Activated CD8-positive, alpha-beta T cell treated with anti-CD3 and anti-CD28 coated beads, Interleukin-2, amount 10 ng/mL, durations not matched to agents 7 days and 5 days (primary cell): Measurements from ENCODE around the gene UNC119B. TPM values are rescaled to one million over a fixed set of nuclear protein-coding genes. Genes with fewer than 3 reads are reported as not detected.
A peak's percentile ranks its signal among the peaks of the same experiment; 100 is the strongest.

ENCODE experiments used
- ATAC-seq: fragments of 150-1000 bp; cut with Tn5 transposase; one replicate; pipeline ENCODE4 v1.10.0; 2021; ENCODE audit warnings: moderate library complexity
- CTCF ChIA-PET: fragments of 350-600 bp; sonication (Branson Sonifier 250); formaldehyde crosslinking; loops from one replicate; lab custom pipeline; 2021; ENCODE audit warnings: antibody characterized with exemption; lab: Charles Lee
- POLR2A ChIA-PET: fragments of 350-600 bp; sonication (Branson Sonifier 250); formaldehyde crosslinking; loops from one replicate; lab custom pipeline; 2021; ENCODE audit warnings: antibody characterized with exemption; lab: Charles Lee
- DNase-seq: peaks from one replicate; pipeline ENCODE4 v3.0.0-alpha.2; 2020
- H3K27ac Mint-ChIP-seq: one replicate; pipeline ENCODE4 v1.8.0; 2021; ENCODE audit warnings: mild to moderate bottlenecking, mixed read lengths
- H3K27me3 Mint-ChIP-seq: one replicate; pipeline ENCODE4 v1.8.0; 2021; ENCODE audit warnings: low read depth, mixed read lengths
- H3K36me3 Mint-ChIP-seq: one replicate; pipeline ENCODE4 v1.8.0; 2021; ENCODE audit warnings: low read depth, mixed read lengths
- H3K4me1 Mint-ChIP-seq: one replicate; pipeline ENCODE4 v1.8.0; 2021; ENCODE audit warnings: low read depth, mixed read lengths
- H3K4me3 Mint-ChIP-seq: one replicate; pipeline ENCODE4 v1.8.0; 2021; ENCODE audit warnings: mild to moderate bottlenecking, mixed read lengths
- H3K9me3 Mint-ChIP-seq: one replicate; pipeline ENCODE4 v1.8.0; 2022; ENCODE audit warnings: mixed read lengths; ENCODE audit not compliant: insufficient read depth
- total RNA-seq, 2 experiments: library from RNA; stranded (reverse); gene quantifications; one replicate each; pipeline ENCODE4 v1.2.3, GENCODE V29; 2021

Gene UNC119B
- total RNA-seq, 2 experiments from 2014 or later: 18.5 to 18.9 TPM

GRCh38 chr12:120703311-120703942 is 6.8 kb upstream of the UNC119B start:
- Mint-ChIP-seq H3K9me3 (no peaks in the 10 kb centered on the region), H3K4me1 (no peaks in the 10 kb centered on the region), H3K27me3 (no peaks in the 10 kb centered on the region), H3K4me3 (no peak overlapping the region), H3K36me3 (peaks cover 32% of the 10 kb centered on the region), H3K27ac (no peak overlapping the region)
- no peak for DNase-seq
- no peak for ATAC-seq
- ChIA-PET CTCF (interaction anchor here (1.0 to 1.3 kb wide), 4 partner anchors 8 to 120 kb away, joined by 3 to 4 read pairs (median 3); no protein-coding TSS in a partner anchor), POLR2A (interaction anchor here (0.6 kb wide), 1 partner anchor 46 kb away, joined by 3 read pairs; no protein-coding TSS in a partner anchor)

- Mint-ChIP-seq H3K27ac (no peak overlapping the region), H3K4me3 (no peak overlapping the region), H3K4me1 (peaks cover 9% of the 10 kb centered on the region), H3K27me3 (no peaks in the 10 kb centered on the region), H3K9me3 (no peaks in the 10 kb centered on the region), H3K36me3 (peaks cover 19% of the 10 kb centered on the region)
- DNase-seq: no peak
- ChIA-PET CTCF (no interaction called here), POLR2A (no interaction called here)
- no peak for ATAC-seq
These were observed 4.6 kb upstream of the UNC119B start for GRCh38 chr12:120705618-120706017.

- ChIA-PET POLR2A (no interaction called here), CTCF (no interaction called here)
- H3K27ac Mint-ChIP-seq: no peak overlapping the region
- ATAC-seq (no peak), DNase-seq (no peak)
- H3K4me3 Mint-ChIP-seq: no peak overlapping the region
- no peaks in the 10 kb centered on the region for H3K27me3 Mint-ChIP-seq
- H3K4me1 Mint-ChIP-seq: peaks cover 9% of the 10 kb centered on the region
- H3K36me3 Mint-ChIP-seq: peaks cover 15% of the 10 kb centered on the region
- H3K9me3 Mint-ChIP-seq: no peaks in the 10 kb centered on the region
These were observed 4.2 kb upstream of the UNC119B start for GRCh38 chr12:120706029-120706428.

- no peak overlapping the region for H3K27ac Mint-ChIP-seq
- no peak for DNase-seq
These were observed 1.6 kb upstream of the UNC119B start for GRCh38 chr12:120708651-120709050.

GRCh38 chr12:120710805-120711296 is 593 bp downstream of the UNC119B start:
- H3K27me3 Mint-ChIP-seq: no peaks in the 10 kb centered on the region
- peaks cover 17% of the 10 kb centered on the region for H3K36me3 Mint-ChIP-seq
- ATAC-seq (peak; percentile 42), DNase-seq (peak; percentile 34)
- H3K4me1 Mint-ChIP-seq: peaks cover 37% of the 10 kb centered on the region
- no peaks in the 10 kb centered on the region for H3K9me3 Mint-ChIP-seq
- ChIA-PET CTCF (interaction anchor here (1.4 to 5.5 kb wide), 7 partner anchors 8 to 261 kb away, joined by 4 to 55 read pairs (median 9); partner anchors contain the start of gene MLEC), POLR2A (interaction anchor here (1.0 to 1.6 kb wide), 4 partner anchors 9 to 28 kb away, joined by 3 to 6 read pairs (median 4); no protein-coding TSS in a partner anchor)
- peak overlapping the region; percentile 79 for H3K27ac Mint-ChIP-seq
- H3K4me3 Mint-ChIP-seq: peak overlapping the region; percentile 87

More at GRCh38 chr12:120708651-120709050, 1.6 kb upstream of the UNC119B start:
- Mint-ChIP-seq H3K27me3 (no peaks in the 10 kb centered on the region), H3K4me1 (peaks cover 32% of the 10 kb centered on the region), H3K36me3 (peaks cover 12% of the 10 kb centered on the region), H3K4me3 (no peak overlapping the region), H3K9me3 (no peaks in the 10 kb centered on the region)
- POLR2A ChIA-PET: no interaction called here
- no peak for ATAC-seq
- CTCF ChIA-PET: interaction anchor here (1.2 to 5.5 kb wide), 4 partner anchors 22 to 127 kb away, joined by 3 to 55 read pairs (median 13); partner anchors contain the start of genes MLEC and POP5

- Mint-ChIP-seq H3K4me3 (peak overlapping the region; percentile 87), H3K27ac (peak overlapping the region; percentile 79), H3K36me3 (peaks cover 20% of the 10 kb centered on the region), H3K27me3 (no peaks in the 10 kb centered on the region), H3K4me1 (peaks cover 37% of the 10 kb centered on the region), H3K9me3 (no peaks in the 10 kb centered on the region)
- ATAC-seq (no peak), DNase-seq (no peak)
- ChIA-PET POLR2A (interaction anchor here (1.1 kb wide), 1 partner anchor 8 kb away, joined by 4 read pairs; no protein-coding TSS in a partner anchor), CTCF (interaction anchor here (1.4 to 5.5 kb wide), 7 partner anchors 9 to 260 kb away, joined by 4 to 55 read pairs (median 9); partner anchors contain the start of gene MLEC)
These were observed 1.2 kb downstream of the UNC119B start for GRCh38 chr12:120711411-120711810.

- Mint-ChIP-seq H3K27me3 (no peaks in the 10 kb centered on the region), H3K27ac (no peak overlapping the region), H3K36me3 (peaks cover 27% of the 10 kb centered on the region), H3K9me3 (no peaks in the 10 kb centered on the region), H3K4me1 (peaks cover 37% of the 10 kb centered on the region), H3K4me3 (peak overlapping the region; percentile 87)
- POLR2A ChIA-PET: no interaction called here
- CTCF ChIA-PET: interaction anchor here (1.6 to 5.5 kb wide), 5 partner anchors 10 to 130 kb away, joined by 4 to 55 read pairs (median 9); partner anchors contain the start of gene MLEC
- DNase-seq (no peak), ATAC-seq (no peak)
These were observed 2.4 kb downstream of the UNC119B start for GRCh38 chr12:120712610-120713009.

- no peak overlapping the region for H3K27ac Mint-ChIP-seq
- POLR2A ChIA-PET: no interaction called here
- ATAC-seq: peak; percentile 62
These were observed 3.7 kb downstream of the UNC119B start for GRCh38 chr12:120713861-120714482.

GRCh38 chr12:120718055-120718454 is 7.8 kb downstream of the UNC119B start:
- CTCF ChIA-PET: interaction anchor here (1.2 kb wide), 1 partner anchor 42 kb away, joined by 3 read pairs; no protein-coding TSS in a partner anchor
- POLR2A ChIA-PET: no interaction called here
- ATAC-seq (no peak), DNase-seq (no peak)
- Mint-ChIP-seq H3K27me3 (no peaks in the 10 kb centered on the region), H3K4me1 (peaks cover 30% of the 10 kb centered on the region), H3K36me3 (peaks cover 61% of the 10 kb centered on the region), H3K4me3 (no peak overlapping the region), H3K27ac (peak overlapping the region; percentile 77), H3K9me3 (no peaks in the 10 kb centered on the region)

More at GRCh38 chr12:120713861-120714482, 3.7 kb downstream of the UNC119B start:
- CTCF ChIA-PET: interaction anchor here (0.6 to 2.5 kb wide), 7 partner anchors 11 to 131 kb away, joined by 3 to 15 read pairs (median 4); partner anchors contain the start of gene ACADS
- H3K27me3 Mint-ChIP-seq: no peaks in the 10 kb centered on the region
- peaks cover 46% of the 10 kb centered on the region for H3K4me1 Mint-ChIP-seq
- no peaks in the 10 kb centered on the region for H3K9me3 Mint-ChIP-seq
- peak; percentile 88 for DNase-seq
- peaks cover 37% of the 10 kb centered on the region for H3K36me3 Mint-ChIP-seq
- no peak overlapping the region for H3K4me3 Mint-ChIP-seq

- Mint-ChIP-seq H3K36me3 (peaks cover 61% of the 10 kb centered on the region), H3K27me3 (no peaks in the 10 kb centered on the region), H3K9me3 (no peaks in the 10 kb centered on the region), H3K4me3 (no peak overlapping the region), H3K4me1 (peaks cover 22% of the 10 kb centered on the region), H3K27ac (peak overlapping the region; percentile 77)
- ChIA-PET CTCF (interaction anchor here (1.9 kb wide), 1 partner anchor 72 kb away, joined by 8 read pairs; no protein-coding TSS in a partner anchor), POLR2A (no interaction called here)
- DNase-seq (no peak), ATAC-seq (no peak)
These were observed 8.8 kb downstream of the UNC119B start for GRCh38 chr12:120719072-120719471.

- Mint-ChIP-seq H3K27ac (peak overlapping the region; percentile 77), H3K4me3 (no peak overlapping the region), H3K27me3 (no peaks in the 10 kb centered on the region), H3K9me3 (no peaks in the 10 kb centered on the region), H3K36me3 (peaks cover 61% of the 10 kb centered on the region), H3K4me1 (peaks cover 22% of the 10 kb centered on the region)
- DNase-seq: no peak
- ChIA-PET CTCF (interaction anchor here (1.2 to 1.9 kb wide), 5 partner anchors 10 to 138 kb away, joined by 3 to 8 read pairs (median 4); partner anchors contain the start of gene POP5), POLR2A (interaction anchor here (0.8 kb wide), 1 partner anchor 9 kb away, joined by 4 read pairs; the partner anchor contains the start of gene UNC119B)
- no peak for ATAC-seq
These were observed 9.4 kb downstream of the UNC119B start for GRCh38 chr12:120719496-120720233.
